Measurements from ENCODE around the gene KIF26B.
"Not testable (repeated sequence)": the region's sequence is repeated elsewhere in the genome, so short reads cannot be mapped to it uniquely, and the experiment has no call there.

Gene KIF26B

GRCh38 chr1:245396615-245397014, 241.8 kb downstream of the KIF26B start:
- Histone ChIP-seq H3K27ac (no peak overlapping the region), H3K27me3 (ENCODE audit: insufficient read depth, low read depth, severe bottlenecking) (no peaks in the 10 kb centered on the region), H3K9me3 (ENCODE audit: severe bottlenecking) (no peaks in the 10 kb centered on the region), H3K4me3 (ENCODE audit: low read depth, low read length) (no peak overlapping the region), H3K36me3 (no peaks in the 10 kb centered on the region)
- TF ChIP-seq CTCF (IDR thresholded peaks at IDR 0.05; ENCODE audit: low read depth, low read length): no peak
- no peak for DNase-seq

- no peak for DNase-seq
- TF ChIP-seq CTCF (IDR thresholded peaks at IDR 0.05; ENCODE audit: low read depth, low read length): no peak
- H3K36me3 ChIP-seq: no peaks in the 10 kb centered on the region
- no peaks in the 10 kb centered on the region for H3K27me3 ChIP-seq (ENCODE audit: insufficient read depth, low read depth, severe bottlenecking)
- H3K9me3 ChIP-seq (ENCODE audit: severe bottlenecking): no peaks in the 10 kb centered on the region
- H3K4me3 ChIP-seq (ENCODE audit: low read depth, low read length): no peak overlapping the region
- no peak overlapping the region for H3K27ac ChIP-seq
These were observed 243.0 kb downstream of the KIF26B start for GRCh38 chr1:245397771-245398170.

GRCh38 chr1:245398180-245398579, 243.4 kb downstream of the KIF26B start:
- H3K27me3 ChIP-seq (ENCODE audit: insufficient read depth, low read depth, severe bottlenecking): no peaks in the 10 kb centered on the region
- no peaks in the 10 kb centered on the region for H3K36me3 ChIP-seq
- DNase-seq: no peak
- H3K9me3 ChIP-seq (ENCODE audit: severe bottlenecking): no peaks in the 10 kb centered on the region
- H3K4me3 ChIP-seq (ENCODE audit: low read depth, low read length): no peak overlapping the region
- TF ChIP-seq CTCF (IDR thresholded peaks at IDR 0.05; ENCODE audit: low read depth, low read length): no peak
- H3K27ac ChIP-seq: no peak overlapping the region

- H3K9me3 ChIP-seq (ENCODE audit: severe bottlenecking): no peaks in the 10 kb centered on the region
- no peaks in the 10 kb centered on the region for H3K27me3 ChIP-seq (ENCODE audit: insufficient read depth, low read depth, severe bottlenecking)
- H3K36me3 ChIP-seq: no peaks in the 10 kb centered on the region
- no peak overlapping the region for H3K27ac ChIP-seq
- TF ChIP-seq CTCF (IDR thresholded peaks at IDR 0.05; ENCODE audit: low read depth, low read length): no peak
- DNase-seq: no peak
- no peak overlapping the region for H3K4me3 ChIP-seq (ENCODE audit: low read depth, low read length)
These were observed 247.2 kb downstream of the KIF26B start for GRCh38 chr1:245401881-245402587.

GRCh38 chr1:245402998-245403397, 248.2 kb downstream of the KIF26B start:
- not testable (repeated sequence) for DNase-seq; H3K27me3 ChIP-seq (ENCODE audit: insufficient read depth, low read depth, severe bottlenecking); H3K36me3 ChIP-seq

GRCh38 chr1:245404527-245404926, 249.7 kb downstream of the KIF26B start:
- H3K27me3 ChIP-seq (ENCODE audit: insufficient read depth, low read depth, severe bottlenecking): no peaks in the 10 kb centered on the region
- DNase-seq: no peak
- TF ChIP-seq CTCF (IDR thresholded peaks at IDR 0.05; ENCODE audit: low read depth, low read length): no peak
- H3K36me3 ChIP-seq: no peaks in the 10 kb centered on the region
- H3K4me3 ChIP-seq (ENCODE audit: low read depth, low read length): no peak overlapping the region
- no peak overlapping the region for H3K27ac ChIP-seq
- H3K9me3 ChIP-seq (ENCODE audit: severe bottlenecking): no peaks in the 10 kb centered on the region

More at GRCh38 chr1:245402998-245403397, 248.2 kb downstream of the KIF26B start:
- H3K4me3 ChIP-seq (ENCODE audit: low read depth, low read length); H3K27ac ChIP-seq; H3K9me3 ChIP-seq (ENCODE audit: severe bottlenecking): not testable (repeated sequence)

All from WERI-Rb-1 (cell line).